GM12878 (cell line): Measurements from ENCODE around the gene SPIB. TPM values are rescaled to one million over a fixed set of nuclear protein-coding genes. Genes with fewer than 3 reads are reported as not detected.

Source experiments
- ATAC-seq: fragments of 200-7000 bp; cut with Tn5 transposase; 3 replicates; pipeline ENCODE4 v1.9.1; 2020; ENCODE audit warnings: mild to moderate bottlenecking, moderate library complexity
- BruUV-seq: library from RNA; stranded (reverse); fragments of 400-500 nt; replicated peaks from 2 replicates; lab custom pipeline; 2021; lab: Mats Ljungman, UMichigan
- CTCF ChIA-PET: fragments of 300-600 bp; sonication (Branson Sonifier 250); formaldehyde crosslinking; extraction: SDS; loops from one replicate; lab custom pipeline; 2021; ENCODE audit warnings: inconsistent platforms; lab: Yijun Ruan, JAX
- POLR2A ChIA-PET: fragments of 350-600 bp; formaldehyde crosslinking; extraction: SDS; loops from one replicate; lab custom pipeline; 2021; ENCODE audit warnings: inconsistent platforms; lab: Charles Lee
- RAD21 ChIA-PET: fragments of 300-600 bp; sonication (Branson Sonifier 250); formaldehyde crosslinking; loops from one replicate; lab custom pipeline; 2023; ENCODE audit warnings: antibody characterized with exemption; ENCODE audit not compliant: unreplicated experiment; lab: Charles Lee
- SMC1A ChIA-PET: fragments of 300-600 bp; sonication (Branson Sonifier 250); formaldehyde crosslinking; loops from one replicate; lab custom pipeline; 2023; ENCODE audit not compliant: unreplicated experiment, uncharacterized antibody; lab: Charles Lee
- DNase-seq: peaks from one replicate; pipeline ENCODE4 v3.0.0-alpha.2; 2011; ENCODE audit warnings: low read depth, low spot score
- FAIRE-seq: peaks from 3 replicates; lab custom pipeline; 2011; peaks lifted over from hg19 to GRCh38; lab: Jason Lieb, UNC
- H2AFZ ChIP-seq: 2 replicates; pipeline ENCODE4 v1.6.0; 2011; ENCODE audit warnings: low read depth, low read length, control low read depth; ENCODE audit not compliant: control insufficient read depth
- H3K27ac ChIP-seq: 2 replicates; pipeline ENCODE4 v1.5.1; 2011; ENCODE audit warnings: control low read depth; ENCODE audit not compliant: control insufficient read depth, insufficient read depth
- H3K27me3 ChIP-seq, 2 experiments: replicated peaks in 1 of 2; 2 replicates each; pipeline versions ENCODE4 v1.6.0 to v1.6.1; 2011; ENCODE audit warnings: low read length in 1 of 2; ENCODE audit not compliant: control insufficient read depth in 2 of 2, insufficient read depth in 2 of 2
- H3K36me3 ChIP-seq, 2 experiments: 2 replicates each; pipeline ENCODE4 v1.5.1; 2011; ENCODE audit warnings: low read length in 1 of 2; ENCODE audit not compliant: control insufficient read depth in 2 of 2, insufficient read depth in 2 of 2
- H3K4me1 ChIP-seq: 2 replicates; pipeline ENCODE4 v1.6.1; 2011; ENCODE audit warnings: mild to moderate bottlenecking, low read length, moderate library complexity, mixed read lengths; ENCODE audit not compliant: control insufficient read depth, insufficient read depth
- H3K4me2 ChIP-seq: 2 replicates; pipeline ENCODE4 v1.6.0; 2011; ENCODE audit warnings: control low read depth; ENCODE audit not compliant: control insufficient read depth, insufficient read depth
- H3K4me3 ChIP-seq: fragments of 200-600 bp; sonication (generic); 2 replicates; pipeline ENCODE4 v1.5.1; 2016
- H3K79me2 ChIP-seq: 2 replicates; pipeline ENCODE4 v1.6.0; 2011; ENCODE audit warnings: low read length; ENCODE audit not compliant: control insufficient read depth, insufficient read depth
- H3K9ac ChIP-seq: 2 replicates; pipeline ENCODE4 v1.8.0; 2011; ENCODE audit warnings: low read length, control low read depth, mixed read lengths; ENCODE audit not compliant: control insufficient read depth, insufficient read depth
- H3K9me3 ChIP-seq: replicated peaks from 3 replicates; pipeline ENCODE4 v1.5.1; 2011; ENCODE audit warnings: mild to moderate bottlenecking, low read length; ENCODE audit not compliant: control insufficient read depth, insufficient read depth
- H4K20me1 ChIP-seq: 2 replicates; pipeline ENCODE4 v1.6.0; 2011; ENCODE audit not compliant: control insufficient read depth, insufficient read depth
- CREM ChIP-seq: IDR thresholded peaks from 2 replicates; pipeline ENCODE4 v1.6.1; 2014; ENCODE audit warnings: antibody characterized with exemption, low read depth
- MEF2A ChIP-seq: IDR thresholded peaks from 2 replicates; pipeline ENCODE4 v1.6.1; 2011; ENCODE audit warnings: low read depth, mild to moderate bottlenecking, low read length, moderate library complexity; ENCODE audit not compliant: insufficient read depth
- NBN ChIP-seq: fragments of 450-650 bp; IDR thresholded peaks from 2 replicates; pipeline ENCODE4 v1.6.1; 2016
- POU2F2 ChIP-seq: IDR thresholded peaks from 3 replicates; pipeline ENCODE4 v1.6.1; 2011; ENCODE audit warnings: low read depth, mild to moderate bottlenecking, low read length, borderline replicate concordance
- RAD21 ChIP-seq: IDR thresholded peaks from 2 replicates; pipeline ENCODE4 v1.6.1; 2011; ENCODE audit warnings: mild to moderate bottlenecking, low read depth, low read length, moderate library complexity; ENCODE audit not compliant: insufficient read depth
- SMARCA5 ChIP-seq: fragments of 450-650 bp; IDR thresholded peaks from 2 replicates; pipeline ENCODE4 v1.6.1; 2017; ENCODE audit warnings: mild to moderate bottlenecking
- SMC3 ChIP-seq: IDR thresholded peaks from 2 replicates; pipeline ENCODE4 v1.6.1; 2011; ENCODE audit warnings: low read length, improper control_type of control experiment, borderline replicate concordance
- YY1 ChIP-seq: IDR thresholded peaks from 2 replicates; pipeline ENCODE4 v1.6.1; 2011; ENCODE audit warnings: low read depth, mild to moderate bottlenecking, low read length
- ZNF217 ChIP-seq: fragments of 450-650 bp; IDR thresholded peaks from 2 replicates; pipeline ENCODE4 v1.6.1; 2017; ENCODE audit warnings: antibody characterized with exemption, mild to moderate bottlenecking
- ZNF274 ChIP-seq: IDR thresholded peaks from one replicate; pipeline ENCODE4 v1.8.0; 2011; ENCODE audit not compliant: insufficient read length, insufficient read depth
- WGBS: methylation state at CpG from one replicate; pipeline ENCODE4 v1.1.6; 2016; ENCODE audit warnings: low lambda C conversion rate; ENCODE audit not compliant: insufficient replicate concordance, insufficient coverage; ENCODE audit errors: missing lambda C conversion rate; 5-methylcytosine and 5-hydroxymethylcytosine counted together
- in situ Hi-C: fragments of 300-500 bp; cut with MboI; formaldehyde crosslinking; loops from 9 replicates; pipeline ENCODE4 v1.14.3; 2018; ENCODE audit warnings: mixed read lengths
- intact Hi-C: fragments of 100-400 bp; cut with micrococcal nuclease; formaldehyde crosslinking; loops from one replicate; pipeline ENCODE4 v1.14.2; 2022; ENCODE audit not compliant: unreplicated experiment
- polyA plus RNA-seq, 11 experiments: library from polyadenylated mRNA; depleted of rRNA in 4 of 11; unstranded in 6 of 11; stranded (reverse) in 5 of 11; fragments of >200 nt; fragmentation: Nextera tagmentation in 4 of 11; fragmentation: Illumina TruSeq in 1 of 11; extraction: Ambion mirVana in 4 of 11; extraction: Trizol in 1 of 11; gene quantifications; 1 replicate in 1 of 11; 2 replicates in 10 of 11; pipeline versions ENCODE4 v1.2.1 to v1.2.3, GENCODE V29; 2011 to 2016; ENCODE audit warnings: inconsistent platforms in 2 of 11, missing spikeins in 2 of 11, low read depth in 1 of 11
- total RNA-seq, 4 experiments: library from RNA; depleted of rRNA in 3 of 4; stranded (reverse); fragments of >200 nt in 3 of 4; fragmentation: Illumina TruSeq in 1 of 4; extraction: Trizol in 1 of 4; gene quantifications; 2 replicates each; pipeline versions ENCODE4 v1.2.1 to v1.2.3, GENCODE V29; 2013 to 2021
- TF ChIP-seq, protein P1 (sequence below): IDR thresholded peaks from 2 replicates; pipeline ENCODE4 v1.6.1; 2011; ENCODE audit warnings: low read depth, mild to moderate bottlenecking, low read length, moderate library complexity, borderline replicate concordance; ENCODE audit errors: extremely low read depth
- TF ChIP-seq, protein P2 (sequence below): fragments of 450-650 bp; IDR thresholded peaks from 2 replicates; pipeline ENCODE4 v1.6.1; 2017; ENCODE audit warnings: antibody characterized with exemption, mild to moderate bottlenecking, moderate library complexity
- TF ChIP-seq, protein P3 (sequence below): fragments of 450-650 bp; formaldehyde crosslinking; IDR thresholded peaks from 2 replicates; pipeline ENCODE4 v1.5.0; 2022; ENCODE audit warnings: mild to moderate bottlenecking, missing genetic modification characterization
- TF ChIP-seq, protein P4 (sequence below): fragments of 450-650 bp; IDR thresholded peaks from 2 replicates; pipeline ENCODE4 v1.6.1; 2016; ENCODE audit warnings: mild to moderate bottlenecking

Gene SPIB
- total and polyA plus RNA-seq, 10 of the 15 experiments (the other 5 are each of a cell fraction or from before 2014, with no cell fraction given), result 3.5 to 123 (median 56.0) TPM

DNA sequence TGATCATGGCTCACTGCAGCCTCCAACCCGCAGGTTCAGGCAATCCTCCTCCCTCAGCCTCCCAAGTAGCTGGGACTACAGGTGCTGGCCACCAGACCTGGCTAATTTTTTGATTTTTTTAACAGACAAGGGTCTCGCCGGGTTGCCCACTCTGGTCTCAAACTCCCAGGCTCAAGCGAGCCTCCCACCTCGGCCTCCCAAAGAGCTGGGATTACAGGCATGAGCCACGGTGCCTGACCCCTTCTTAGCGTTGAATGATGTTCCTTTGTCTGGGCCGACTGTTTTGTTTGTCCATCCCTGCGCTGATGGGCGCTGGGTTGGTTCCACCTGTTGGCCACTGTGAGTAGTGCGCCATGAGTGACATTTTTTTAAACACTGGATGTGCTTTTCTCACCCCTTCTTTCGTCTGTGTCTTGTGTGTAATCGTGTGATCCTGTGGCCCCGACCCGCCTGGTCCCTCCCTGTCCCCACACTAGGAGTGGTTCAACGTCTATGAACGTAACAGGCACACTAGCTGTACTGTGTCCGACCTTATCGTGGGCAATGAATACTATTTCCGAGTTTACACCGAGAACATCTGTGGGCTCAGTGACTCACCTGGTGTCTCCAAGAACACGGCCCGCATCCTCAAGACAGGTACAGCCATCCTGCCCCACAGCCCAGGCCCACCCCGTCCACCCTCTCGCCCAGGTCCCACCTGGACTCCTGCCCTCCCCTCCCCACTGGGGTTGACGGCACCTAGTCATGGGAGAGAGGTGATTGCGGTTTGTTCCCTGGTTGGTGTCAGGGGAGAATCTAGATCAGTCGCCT, 42.5 kb downstream of the SPIB start:
- Histone ChIP-seq H3K9me3 (no peaks in the 10 kb centered on the region), H3K9ac (no peak overlapping the region; the same call in 1 of the 2 replicates), H3K4me1 (peaks cover 20% of the 10 kb centered on the region), H3K4me2 (0 out of 2 replicates have a peak overlapping the region, but pooled peaks have one; percentile 11), H3K79me2 (no peaks in the 10 kb centered on the region), H3K4me3 (no peak overlapping the region), H3K27me3 (no peaks in the 10 kb centered on the region), H2AFZ (peak overlapping the region; percentile 66), H3K27ac (peak overlapping the region; percentile 73; the same call in 1 of the 2 replicates), H3K36me3 (no peaks in the 10 kb centered on the region), H4K20me1 (no peaks in the 10 kb centered on the region)
- POLR2A ChIA-PET, result interaction anchor here (0.5 to 2.0 kb wide), 9 partner anchors 42 to 1468 kb away, joined by 3 to 35 read pairs (median 4); partner anchors contain the start of genes NAPSA, NR1H2, POLD1 and RUVBL2
- SMC1A ChIA-PET, result interaction anchor here (1.0 to 4.6 kb wide), 20 partner anchors 18 to 120 kb away, joined by 3 to 68 read pairs (median 6); partner anchors contain the start of genes NAPSA, NR1H2 and POLD1
- FAIRE-seq (peak; percentile 73), ATAC-seq (peak; percentile 86), DNase-seq (peak; percentile 53)
- in situ Hi-C loops, result loop anchor here (5.0 kb wide), 1 partner anchor 94 kb away; the partner anchor contains the start of gene NAPSA
- intact Hi-C loops, result loop anchor here (1.0 to 2.0 kb wide), 4 partner anchors 30 to 104 kb away; partner anchors contain the start of gene SPIB
- WGBS, result 21% methylated on average over 26 of the region's 28 CpGs
- RAD21 ChIA-PET, result interaction anchor here (0.6 to 3.9 kb wide), 26 partner anchors 12 to 303 kb away, joined by 3 to 72 read pairs (median 5); partner anchors contain the start of genes JOSD2, KCNC3, MYBPC2 and NAPSA
- CTCF ChIA-PET, result interaction anchor here (0.6 to 4.6 kb wide), 30 partner anchors 11 to 313 kb away, joined by 3 to 167 read pairs (median 5); partner anchors contain the start of genes JOSD2, KCNC3, NAPSA and NR1H2
- BruUV-seq, result no TSS peak
- TF ChIP-seq NBN (peak; percentile 75), RAD21 (peak; percentile 92), SMARCA5 (peak; percentile 85), CREM (0 out of 2 replicates have a peak, but pooled peaks have one; percentile 14), POU2F2 (no peak), MEF2A (no peak), SMC3 (peak; percentile 96), YY1 (peak; percentile 84), ZNF274 (no peak), ZNF217 (0 out of 2 replicates have a peak, but pooled peaks have one; percentile 30)
- TF ChIP-seq, protein P1, sequence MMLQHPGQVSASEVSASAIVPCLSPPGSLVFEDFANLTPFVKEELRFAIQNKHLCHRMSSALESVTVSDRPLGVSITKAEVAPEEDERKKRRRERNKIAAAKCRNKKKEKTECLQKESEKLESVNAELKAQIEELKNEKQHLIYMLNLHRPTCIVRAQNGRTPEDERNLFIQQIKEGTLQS, result no peak
- TF ChIP-seq, protein P2, sequence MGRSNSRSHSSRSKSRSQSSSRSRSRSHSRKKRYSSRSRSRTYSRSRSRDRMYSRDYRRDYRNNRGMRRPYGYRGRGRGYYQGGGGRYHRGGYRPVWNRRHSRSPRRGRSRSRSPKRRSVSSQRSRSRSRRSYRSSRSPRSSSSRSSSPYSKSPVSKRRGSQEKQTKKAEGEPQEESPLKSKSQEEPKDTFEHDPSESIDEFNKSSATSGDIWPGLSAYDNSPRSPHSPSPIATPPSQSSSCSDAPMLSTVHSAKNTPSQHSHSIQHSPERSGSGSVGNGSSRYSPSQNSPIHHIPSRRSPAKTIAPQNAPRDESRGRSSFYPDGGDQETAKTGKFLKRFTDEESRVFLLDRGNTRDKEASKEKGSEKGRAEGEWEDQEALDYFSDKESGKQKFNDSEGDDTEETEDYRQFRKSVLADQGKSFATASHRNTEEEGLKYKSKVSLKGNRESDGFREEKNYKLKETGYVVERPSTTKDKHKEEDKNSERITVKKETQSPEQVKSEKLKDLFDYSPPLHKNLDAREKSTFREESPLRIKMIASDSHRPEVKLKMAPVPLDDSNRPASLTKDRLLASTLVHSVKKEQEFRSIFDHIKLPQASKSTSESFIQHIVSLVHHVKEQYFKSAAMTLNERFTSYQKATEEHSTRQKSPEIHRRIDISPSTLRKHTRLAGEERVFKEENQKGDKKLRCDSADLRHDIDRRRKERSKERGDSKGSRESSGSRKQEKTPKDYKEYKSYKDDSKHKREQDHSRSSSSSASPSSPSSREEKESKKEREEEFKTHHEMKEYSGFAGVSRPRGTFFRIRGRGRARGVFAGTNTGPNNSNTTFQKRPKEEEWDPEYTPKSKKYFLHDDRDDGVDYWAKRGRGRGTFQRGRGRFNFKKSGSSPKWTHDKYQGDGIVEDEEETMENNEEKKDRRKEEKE, result no peak
- TF ChIP-seq, protein P3, sequence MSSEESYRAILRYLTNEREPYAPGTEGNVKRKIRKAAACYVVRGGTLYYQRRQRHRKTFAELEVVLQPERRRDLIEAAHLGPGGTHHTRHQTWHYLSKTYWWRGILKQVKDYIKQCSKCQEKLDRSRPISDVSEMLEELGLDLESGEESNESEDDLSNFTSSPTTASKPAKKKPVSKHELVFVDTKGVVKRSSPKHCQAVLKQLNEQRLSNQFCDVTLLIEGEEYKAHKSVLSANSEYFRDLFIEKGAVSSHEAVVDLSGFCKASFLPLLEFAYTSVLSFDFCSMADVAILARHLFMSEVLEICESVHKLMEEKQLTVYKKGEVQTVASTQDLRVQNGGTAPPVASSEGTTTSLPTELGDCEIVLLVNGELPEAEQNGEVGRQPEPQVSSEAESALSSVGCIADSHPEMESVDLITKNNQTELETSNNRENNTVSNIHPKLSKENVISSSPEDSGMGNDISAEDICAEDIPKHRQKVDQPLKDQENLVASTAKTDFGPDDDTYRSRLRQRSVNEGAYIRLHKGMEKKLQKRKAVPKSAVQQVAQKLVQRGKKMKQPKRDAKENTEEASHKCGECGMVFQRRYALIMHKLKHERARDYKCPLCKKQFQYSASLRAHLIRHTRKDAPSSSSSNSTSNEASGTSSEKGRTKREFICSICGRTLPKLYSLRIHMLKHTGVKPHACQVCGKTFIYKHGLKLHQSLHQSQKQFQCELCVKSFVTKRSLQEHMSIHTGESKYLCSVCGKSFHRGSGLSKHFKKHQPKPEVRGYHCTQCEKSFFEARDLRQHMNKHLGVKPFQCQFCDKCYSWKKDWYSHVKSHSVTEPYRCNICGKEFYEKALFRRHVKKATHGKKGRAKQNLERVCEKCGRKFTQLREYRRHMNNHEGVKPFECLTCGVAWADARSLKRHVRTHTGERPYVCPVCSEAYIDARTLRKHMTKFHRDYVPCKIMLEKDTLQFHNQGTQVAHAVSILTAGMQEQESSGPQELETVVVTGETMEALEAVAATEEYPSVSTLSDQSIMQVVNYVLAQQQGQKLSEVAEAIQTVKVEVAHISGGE, result no peak
- TF ChIP-seq, protein P4, sequence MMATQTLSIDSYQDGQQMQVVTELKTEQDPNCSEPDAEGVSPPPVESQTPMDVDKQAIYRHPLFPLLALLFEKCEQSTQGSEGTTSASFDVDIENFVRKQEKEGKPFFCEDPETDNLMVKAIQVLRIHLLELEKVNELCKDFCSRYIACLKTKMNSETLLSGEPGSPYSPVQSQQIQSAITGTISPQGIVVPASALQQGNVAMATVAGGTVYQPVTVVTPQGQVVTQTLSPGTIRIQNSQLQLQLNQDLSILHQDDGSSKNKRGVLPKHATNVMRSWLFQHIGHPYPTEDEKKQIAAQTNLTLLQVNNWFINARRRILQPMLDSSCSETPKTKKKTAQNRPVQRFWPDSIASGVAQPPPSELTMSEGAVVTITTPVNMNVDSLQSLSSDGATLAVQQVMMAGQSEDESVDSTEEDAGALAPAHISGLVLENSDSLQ, result peak; percentile 72
